HG03064 (cell line): ENCODE data around the gene ATP12A.
"Not testable (repeated sequence)": the region's sequence is repeated elsewhere in the genome, so short reads cannot be mapped to it uniquely, and the experiment has no call there.

Experiments
- ATAC-seq: cut with Tn5 transposase; IDR thresholded peaks from one replicate; pipeline ENCODE4 v1.9.1; 2021; ENCODE audit warnings: low read depth; ENCODE audit not compliant: unreplicated experiment

ATP12A gene

DNA sequence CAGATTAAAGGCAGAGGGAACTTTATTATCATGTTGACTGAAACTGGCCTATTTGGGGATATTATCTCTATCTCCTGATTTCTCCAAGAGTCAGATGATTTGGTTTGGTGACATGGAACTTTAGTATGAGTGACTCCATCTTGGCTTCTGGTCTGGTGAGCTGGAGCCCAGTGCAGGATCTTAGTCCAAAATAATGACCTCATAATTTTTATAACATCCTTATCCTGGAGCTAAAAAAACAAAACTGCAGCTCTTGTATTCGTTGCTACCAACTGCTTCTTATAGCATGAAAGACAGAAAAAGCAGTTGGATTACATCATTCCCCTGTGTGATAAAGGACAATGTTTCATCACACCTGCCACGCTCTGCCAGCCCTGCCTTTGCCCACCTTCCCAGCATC, 44.5 kb downstream of the ATP12A start:
- ATAC-seq, result no peak

DNA sequence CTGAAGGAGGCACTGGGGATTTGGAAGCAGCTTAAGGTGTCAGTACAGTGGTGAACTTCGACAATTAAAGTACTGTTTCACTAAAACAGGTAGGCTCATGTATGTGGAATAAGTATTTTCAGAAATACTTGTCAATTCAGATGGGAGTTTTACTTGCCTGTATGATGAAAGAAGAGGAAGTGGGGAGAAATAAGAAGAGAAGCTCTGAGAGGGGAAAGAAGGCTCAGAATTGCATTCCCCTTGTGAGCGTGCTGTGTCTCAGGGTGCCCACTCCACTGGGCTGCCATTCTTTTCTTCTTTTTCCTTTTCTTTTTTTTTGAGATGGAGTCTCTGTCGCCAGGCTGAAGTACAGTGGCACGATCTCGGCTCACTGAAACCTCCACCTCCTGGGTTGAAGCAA, 45.2 kb downstream of the ATP12A start:
- no peak for ATAC-seq

DNA sequence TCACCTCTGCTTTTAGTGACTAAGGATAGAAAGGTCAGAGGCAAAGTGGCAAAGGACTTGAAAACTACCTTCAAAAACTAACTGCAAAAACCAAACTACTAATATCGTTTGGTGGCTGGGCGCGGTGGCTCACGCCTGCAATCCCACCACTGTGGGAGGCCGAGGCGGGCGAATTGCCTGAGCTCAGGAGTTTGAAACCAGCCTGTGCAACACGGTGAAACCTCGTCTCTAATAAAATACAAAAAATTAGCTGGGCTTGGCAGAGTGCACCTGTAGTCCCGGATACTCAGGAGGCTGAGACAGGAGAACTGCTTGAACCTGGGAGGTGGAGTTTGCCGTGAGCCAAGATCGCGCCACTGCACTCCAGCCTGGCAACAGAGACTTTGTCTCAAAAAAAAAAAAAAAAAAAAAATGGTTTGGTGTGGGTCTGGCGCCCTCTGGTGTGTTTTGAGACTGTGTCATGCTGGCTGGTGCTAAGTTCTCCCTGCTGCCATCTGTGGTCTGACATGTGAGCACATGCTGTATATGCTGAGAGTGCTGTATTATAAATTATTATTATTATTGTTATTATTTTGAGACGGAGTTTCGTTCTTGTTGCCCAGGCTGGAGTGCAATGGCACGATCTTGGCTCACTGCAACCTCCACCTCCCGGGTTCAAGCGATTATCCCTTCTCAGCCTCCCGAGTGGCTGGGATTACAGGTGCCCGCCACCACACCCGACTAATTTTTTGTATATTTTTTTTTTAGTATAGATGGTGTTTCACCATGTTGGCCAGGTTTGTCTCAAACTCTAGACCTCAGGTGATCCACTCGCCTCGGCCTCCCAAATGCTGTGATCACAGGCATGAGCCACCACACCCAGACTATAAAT, 47.8 kb downstream of the ATP12A start:
- peak; percentile 76 for ATAC-seq

DNA sequence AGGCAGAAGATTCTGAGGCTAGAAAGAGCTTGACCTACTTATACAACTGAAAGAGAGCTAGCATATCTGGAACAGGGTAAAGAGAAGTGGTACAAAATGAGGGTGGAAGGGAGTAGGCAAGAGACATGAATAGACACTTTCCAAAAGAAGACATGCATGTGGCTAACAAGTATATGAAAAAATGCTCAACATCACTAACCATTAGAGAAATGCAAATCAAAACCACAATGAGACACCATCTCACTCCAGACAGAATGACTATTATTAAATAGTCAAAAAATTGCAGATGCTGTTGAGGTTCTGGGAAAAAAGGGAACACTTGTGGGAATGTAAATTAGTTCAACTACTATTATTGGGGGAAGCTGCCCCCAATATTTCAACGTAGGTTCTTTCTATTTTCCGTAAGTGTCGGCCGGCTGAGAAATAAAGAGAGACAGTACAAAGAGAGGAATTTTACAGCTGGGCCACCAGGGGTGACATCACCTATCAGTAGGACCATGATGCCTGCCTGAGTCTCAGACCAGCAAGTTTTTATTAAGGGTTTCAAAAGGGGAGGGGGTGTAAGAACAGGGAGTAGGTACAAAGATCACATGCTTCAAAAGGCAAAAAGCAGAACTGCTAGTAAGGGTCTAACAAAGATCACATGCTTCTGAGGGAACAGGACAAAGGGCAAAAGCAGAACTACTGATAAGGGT, 50.8 kb downstream of the ATP12A start:
- ATAC-seq, result not testable (repeated sequence)

DNA sequence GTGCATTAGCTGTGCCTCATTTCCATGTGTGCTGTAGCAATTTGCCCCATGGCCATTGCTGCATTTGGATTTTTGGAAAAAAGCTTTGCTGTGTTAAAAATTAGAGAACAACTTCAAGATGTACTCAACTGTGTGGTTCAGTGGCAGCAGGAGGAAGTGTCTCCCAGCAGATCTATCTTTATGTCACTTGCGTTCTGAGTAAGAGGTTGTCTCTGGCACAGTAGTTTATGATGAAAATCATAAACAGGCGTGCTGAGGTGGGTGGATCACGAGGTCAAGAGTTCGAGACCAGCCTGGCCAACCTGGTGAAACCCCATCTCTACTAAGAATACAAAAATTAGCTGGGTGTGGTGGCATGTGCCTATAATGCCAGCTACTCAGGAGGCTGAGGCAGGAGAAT, 54.7 kb downstream of the ATP12A start:
- no peak for ATAC-seq

DNA sequence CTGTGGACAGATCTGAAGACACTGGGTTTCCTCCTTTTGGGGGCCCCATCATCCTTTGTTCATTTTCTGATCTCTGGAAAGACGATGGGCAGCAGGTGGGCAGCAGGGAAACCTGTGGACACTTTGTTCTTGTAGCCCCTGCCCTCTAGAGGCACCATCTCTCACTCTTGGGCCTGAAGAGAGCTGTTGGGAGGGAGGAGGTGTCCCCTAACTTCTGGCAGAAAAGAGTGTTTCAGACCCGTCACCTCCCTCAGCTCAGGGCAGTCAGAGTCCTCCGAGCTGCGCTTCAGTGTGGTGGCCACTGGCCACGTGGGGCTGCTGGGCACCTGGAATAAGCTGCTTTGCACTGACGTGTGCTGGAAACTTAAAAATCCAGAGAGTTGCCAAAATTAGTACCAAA, 56.8 kb downstream of the ATP12A start:
- no peak for ATAC-seq

DNA sequence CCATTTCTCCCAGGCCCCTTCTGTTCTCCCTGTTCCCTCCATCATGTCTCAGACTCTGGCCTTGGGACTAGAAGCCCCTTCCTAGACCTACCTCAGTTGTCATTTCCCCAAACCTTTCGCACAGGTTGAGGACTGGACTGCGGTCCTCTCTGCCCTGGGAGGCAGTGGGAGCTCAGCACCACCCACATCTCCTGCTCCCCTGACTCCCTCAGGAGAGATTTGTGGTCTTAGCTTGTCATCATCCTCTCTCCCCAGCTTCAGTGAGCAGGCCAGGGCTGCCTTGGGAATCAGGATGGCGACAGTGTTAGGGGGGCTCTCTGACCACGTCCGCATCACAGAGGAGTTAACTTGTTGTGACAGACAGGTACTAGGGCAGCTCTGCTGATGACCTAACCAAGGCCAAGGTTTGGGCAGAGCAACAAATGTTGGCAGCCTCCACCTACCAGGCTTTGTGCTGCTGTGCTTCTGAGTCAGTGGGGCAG, 58.2 kb downstream of the ATP12A start:
- ATAC-seq, result no peak

DNA sequence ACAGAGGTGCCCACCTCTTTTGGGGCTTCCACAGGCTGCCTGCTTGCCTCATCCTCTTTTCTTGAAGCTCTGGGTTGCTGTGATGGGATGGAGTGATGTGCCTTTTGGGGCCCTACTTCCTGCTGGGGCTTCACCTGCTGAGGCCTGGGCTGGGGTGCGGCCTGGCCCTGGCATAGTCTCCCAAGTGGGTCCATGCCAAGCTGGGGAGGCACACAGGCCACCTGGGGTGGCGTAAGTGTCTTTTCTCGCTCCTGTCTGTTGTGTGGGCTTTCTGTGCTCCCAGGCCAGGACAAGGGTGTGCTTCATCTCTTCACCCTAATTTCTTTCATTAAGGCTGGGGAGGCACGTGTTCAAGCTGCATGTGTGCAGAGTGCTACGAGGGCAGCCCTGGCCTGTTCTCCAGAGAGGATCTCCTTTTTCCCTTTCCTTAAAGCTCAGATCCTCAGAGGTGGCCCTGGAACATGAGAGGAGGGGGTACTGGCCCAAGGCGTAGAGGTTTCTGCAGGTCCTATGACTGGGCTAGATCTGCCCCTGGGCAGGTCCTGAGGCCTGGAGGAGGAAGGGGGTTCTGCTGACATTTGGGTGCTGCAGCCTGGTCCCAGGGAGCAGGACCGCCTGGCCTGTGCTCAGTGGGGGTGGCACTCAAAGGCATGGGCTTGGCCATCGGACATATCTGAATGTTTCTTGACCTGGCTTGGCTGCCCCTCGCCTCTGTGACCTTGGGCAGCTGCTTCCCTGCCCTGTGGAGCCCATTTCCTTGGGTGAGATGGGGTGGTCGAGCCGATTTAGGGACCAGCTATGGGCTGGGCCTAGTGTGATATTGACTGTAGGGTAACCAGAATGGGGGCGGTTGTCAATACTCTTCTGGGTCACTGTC, 60.0 kb downstream of the ATP12A start:
- no peak for ATAC-seq

DNA sequence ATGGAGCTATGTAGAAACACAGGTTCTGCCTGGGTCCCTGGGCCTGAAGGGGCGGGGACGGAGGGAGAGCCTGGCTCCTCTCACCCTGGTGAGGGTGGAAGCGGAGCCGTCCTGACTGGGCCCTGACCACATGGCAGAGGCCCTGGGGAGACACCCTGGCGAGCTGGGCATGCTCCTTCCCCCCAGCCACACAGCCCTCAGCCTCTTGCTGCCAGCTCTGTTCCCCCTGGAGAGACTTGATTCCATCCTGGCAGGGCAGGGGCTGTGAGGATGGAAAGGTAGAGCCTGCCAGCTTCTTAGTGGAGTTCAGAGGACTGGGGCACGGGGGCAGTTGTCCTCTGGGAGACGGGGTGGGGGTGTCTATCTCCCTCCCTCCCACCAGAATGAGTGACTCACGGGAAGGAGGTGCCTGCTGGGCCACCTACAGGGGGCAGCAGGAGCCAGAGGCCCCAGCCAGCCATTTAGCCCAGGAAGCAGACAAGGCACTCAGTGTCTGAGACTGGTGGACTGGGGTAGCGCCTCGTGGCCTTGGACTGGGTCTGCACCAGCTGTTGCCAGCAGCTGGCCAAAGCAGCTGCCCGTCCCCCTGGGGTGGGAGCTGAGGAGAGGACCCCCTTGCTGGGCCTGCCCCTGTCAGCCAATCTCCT, 60.9 kb downstream of the ATP12A start:
- ATAC-seq, result no peak

DNA sequence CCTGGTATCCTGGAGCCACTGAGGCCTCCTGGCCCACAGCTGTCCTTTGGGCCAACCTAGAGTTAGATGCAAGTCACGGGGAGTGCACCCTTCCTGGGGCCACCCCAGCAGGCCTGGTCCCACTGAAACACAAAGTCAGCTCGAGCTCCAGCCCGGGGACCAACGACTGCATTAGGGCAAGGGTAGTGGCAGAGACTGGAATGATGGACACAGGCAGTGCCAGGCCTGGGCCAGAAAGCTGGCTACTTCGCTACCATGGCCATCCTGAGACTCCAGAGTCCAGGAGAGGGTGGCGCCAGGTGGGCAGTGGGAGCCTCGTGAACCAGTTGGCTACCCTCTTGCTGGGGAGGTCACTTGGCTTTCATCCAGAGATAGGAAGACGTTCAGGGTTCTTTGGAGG, 61.6 kb downstream of the ATP12A start:
- no peak for ATAC-seq

DNA sequence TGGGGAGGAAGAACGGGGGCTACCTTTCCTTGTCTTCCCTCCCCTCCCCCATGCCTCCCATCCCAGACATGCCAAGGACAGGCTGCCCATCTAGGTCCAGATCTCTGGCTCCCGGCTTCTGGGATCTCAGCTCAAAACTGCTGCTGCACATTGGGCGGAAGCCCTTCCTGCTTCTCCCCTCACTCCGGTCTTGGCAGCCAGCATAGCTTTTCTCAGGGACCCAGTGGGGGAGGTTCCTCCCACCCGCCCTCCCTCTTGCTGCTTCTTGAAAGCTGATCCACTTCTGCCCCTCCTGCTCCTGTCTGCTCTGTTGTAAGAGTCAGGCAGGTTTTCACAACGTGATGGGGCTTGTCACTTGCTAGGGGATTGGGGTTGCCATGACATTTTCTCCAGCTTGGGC, 62.1 kb downstream of the ATP12A start:
- ATAC-seq, result no peak

DNA sequence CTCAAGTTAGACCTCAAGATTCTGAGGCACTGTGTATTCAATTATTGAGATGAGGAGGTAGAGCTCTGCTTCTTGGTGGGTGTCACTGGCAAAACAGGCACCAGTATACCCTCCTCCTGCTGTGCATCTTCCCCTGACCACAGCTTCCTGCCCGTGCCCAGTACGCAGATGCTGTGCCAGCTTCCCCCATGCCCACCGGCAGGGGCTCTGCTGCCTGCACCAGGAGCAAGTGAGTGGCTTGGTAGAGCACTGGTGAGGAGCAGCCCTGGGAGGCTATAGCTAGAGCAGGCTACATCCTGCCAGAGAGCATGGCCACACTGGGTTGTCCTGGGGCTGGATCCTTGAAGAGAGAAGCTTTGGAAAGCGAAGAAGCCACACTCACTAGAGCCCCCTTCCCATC, 62.8 kb downstream of the ATP12A start:
- no peak for ATAC-seq

DNA sequence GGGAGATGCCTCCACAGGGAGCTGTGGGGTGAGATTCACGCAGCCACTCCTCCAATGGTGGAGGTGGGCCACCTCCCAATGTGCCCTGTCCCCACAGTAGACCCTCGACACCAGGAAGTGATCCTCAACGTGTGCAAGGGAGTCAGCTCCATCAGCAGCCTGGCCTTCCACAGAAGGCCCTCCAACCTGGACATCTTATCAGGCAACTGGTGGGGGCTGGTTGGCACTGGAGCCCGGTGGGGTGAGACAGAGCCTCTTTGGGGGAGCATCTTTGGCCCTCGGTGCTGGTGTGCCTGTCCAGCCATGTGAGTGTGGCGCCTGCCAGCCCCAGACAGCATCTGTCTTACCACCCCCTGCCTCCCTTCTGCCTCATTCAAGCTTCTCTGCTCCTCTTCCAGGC, 64.0 kb downstream of the ATP12A start:
- no peak for ATAC-seq

DNA sequence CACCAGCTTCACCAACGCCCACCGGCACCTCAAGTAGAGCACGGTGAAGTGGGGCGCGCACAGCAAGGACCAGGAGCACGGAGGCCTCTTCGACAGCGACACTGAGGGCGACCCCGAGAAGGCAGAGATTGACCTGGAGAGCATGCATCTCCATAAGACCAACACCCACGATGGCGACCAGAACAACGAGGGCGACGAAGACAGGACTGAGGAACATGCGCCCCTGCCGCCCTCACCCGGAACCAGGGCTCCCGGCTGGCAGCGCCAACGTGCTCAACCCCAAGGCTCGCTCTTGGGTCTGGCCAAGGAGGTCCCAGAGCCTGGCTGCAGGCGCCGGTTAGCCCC, 65.3 kb downstream of the ATP12A start:
- no peak for ATAC-seq

DNA sequence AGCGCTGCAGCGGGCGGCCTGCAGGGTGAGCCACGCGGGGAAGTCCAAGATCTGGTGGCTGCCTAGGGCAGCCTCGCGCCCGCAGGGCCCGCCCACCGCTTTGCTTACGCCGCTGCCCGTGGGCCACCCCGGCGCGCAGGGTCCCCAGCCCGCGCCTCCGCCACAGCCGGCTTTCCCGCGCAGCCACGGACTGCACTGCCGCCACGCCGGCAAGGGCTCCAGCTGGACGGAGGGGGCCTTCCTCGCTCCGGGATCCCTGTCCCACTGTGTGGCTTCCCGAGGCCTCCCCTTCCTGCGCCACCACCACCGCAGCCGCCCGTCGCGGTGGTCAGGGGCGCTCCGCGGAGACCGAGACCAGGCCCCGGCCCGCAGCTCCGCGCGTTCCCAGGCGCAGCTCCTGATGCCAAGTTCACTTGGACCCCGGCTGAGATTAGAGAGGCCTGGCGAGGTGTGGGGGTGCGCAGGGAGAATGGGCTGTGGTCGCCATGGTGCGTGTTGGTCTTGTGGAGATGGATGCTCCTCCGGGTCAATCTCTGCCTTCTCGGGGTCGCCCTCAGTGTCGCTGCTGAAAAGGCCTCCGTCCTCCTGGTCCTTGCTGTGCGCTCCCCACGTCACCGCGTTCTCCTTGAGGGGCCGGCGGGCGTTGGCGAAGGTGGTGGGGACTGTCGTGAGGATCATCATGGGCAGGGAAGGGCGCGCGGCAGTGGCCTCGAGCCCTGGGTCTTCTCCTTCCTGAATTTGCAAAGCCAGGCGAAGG, 65.8 kb downstream of the ATP12A start:
- ATAC-seq, result no peak

DNA sequence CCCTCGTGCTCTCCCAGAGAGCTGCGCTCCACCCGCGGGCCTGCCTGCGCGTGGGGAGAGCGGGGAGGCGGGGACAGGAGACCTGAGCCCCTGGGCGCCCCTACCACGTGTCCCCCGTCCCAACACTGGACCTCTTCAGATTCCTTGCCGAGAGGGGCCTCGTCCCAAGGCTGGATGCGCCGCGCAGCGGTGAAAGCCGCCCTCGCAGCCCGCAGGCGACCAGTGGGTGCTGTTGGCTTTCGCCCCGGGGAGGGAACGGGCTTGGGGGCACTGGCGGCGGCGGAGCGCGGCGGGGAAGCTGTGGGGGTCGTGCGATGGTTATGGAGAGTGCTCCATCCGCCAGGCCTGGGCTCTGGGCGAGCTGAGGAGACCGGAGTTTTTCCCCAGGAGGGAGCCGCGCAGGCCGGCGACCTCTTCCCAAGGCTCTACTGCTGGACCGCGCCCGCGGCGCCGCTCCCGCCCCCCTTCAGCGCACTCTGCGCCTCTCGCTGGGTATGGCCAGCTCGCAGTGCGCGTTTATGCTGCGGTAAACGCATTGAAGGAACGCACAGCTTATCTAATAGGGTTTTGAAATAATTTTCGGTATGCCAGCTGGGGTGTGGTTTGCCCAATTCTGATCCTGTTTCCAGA, 66.5 kb downstream of the ATP12A start:
- no peak for ATAC-seq

DNA sequence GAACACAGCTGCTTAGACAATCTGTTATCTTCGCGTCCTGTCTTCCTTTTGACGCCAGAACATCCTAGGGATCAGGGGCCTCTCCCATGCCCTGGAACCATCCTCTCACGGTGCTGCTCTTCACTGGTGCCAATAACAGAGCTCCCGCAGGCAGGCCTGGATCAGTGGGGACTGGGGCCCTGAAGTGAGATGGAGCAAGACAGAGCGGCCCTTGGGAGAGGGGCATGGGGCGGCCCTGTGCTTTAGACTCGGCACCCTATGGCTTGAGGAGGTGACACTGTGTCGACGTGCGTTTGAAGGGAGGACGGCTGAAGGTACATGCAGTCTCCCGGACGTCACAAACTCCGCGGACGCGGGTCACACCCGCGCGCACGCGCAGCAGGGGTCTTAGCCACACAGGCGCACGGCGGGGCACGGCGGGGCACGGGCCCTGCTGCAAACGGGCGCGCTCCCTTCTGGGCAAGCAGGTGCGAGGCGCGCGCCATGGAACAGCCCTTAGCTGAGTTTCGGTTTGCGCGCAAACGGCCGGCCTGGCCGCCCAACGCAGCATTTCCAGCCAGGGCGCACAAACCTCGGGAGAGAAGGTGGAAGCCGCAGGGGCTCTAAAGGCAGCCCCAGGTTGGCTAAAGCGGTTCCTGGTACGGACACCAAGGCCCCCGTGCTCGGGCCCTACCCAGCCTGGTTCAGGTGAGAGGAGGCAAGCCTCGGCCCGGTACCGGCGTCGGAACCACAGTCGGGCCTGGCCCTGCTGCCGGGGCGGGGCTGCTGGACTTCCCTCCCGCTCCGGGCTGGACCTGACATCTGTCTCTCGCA, 67.2 kb downstream of the ATP12A start:
- ATAC-seq, result no peak

DNA sequence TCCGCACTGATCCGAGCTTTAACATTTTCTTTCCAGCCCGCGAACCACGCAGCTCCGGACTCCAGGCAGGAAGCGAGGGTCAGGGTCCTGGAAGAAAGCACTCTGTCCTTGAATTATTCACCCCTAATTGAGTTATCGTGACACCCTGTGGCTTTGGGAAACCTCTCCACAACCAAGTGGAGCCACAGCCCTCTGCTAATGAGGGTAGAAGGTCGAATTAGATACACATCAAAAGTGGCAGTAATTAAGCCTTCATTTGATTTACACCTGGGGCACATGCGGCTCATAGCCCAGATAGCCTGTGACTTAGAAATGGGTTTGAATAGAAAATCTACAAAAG, 67.8 kb downstream of the ATP12A start:
- no peak for ATAC-seq

DNA sequence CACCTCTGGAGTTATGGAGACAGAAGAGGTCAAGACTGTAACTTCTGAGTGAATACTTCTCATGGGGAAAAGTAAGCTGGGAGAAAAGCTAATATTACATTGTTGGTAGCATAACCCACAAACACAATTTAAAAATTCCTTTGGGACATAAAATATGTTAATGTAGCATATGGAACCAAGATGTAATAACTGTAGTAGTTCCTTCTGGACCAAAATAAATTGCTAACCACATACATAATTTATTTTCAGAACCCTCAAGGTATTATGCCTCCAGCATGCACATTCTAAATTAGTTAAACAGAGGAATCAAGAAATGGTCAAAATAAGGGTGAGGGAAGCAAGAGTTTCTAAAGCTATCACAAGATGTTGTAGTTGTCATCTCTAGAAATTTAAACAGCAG, 79.0 kb downstream of the ATP12A start:
- ATAC-seq, result no peak
